HepG2 (cell line): ENCODE measurements around the gene YWHAB. TPM values are rescaled to one million over a fixed set of nuclear protein-coding genes. Genes with fewer than 3 reads are reported as not detected.
A peak's percentile ranks its signal among the peaks of the same experiment; 100 is the strongest.

Source experiments
- KAT2B ChIP-seq: fragments of 150-350 bp; IDR thresholded peaks from 2 replicates; pipeline ENCODE4 v1.6.1; 2014; ENCODE audit warnings: low read depth, low read length, borderline replicate concordance
- MEIS1 ChIP-seq: sonication (generic); formaldehyde crosslinking; IDR thresholded peaks from 2 replicates; pipeline ENCODE4 v1.9.0; 2021; ENCODE audit warnings: mild to moderate bottlenecking, missing genetic modification reagents, moderate library complexity, borderline replicate concordance
- MTA1 ChIP-seq: sonication (generic); formaldehyde crosslinking; IDR thresholded peaks from 2 replicates; pipeline ENCODE4 v1.4.0; 2020; ENCODE audit warnings: missing genetic modification reagents, mild to moderate bottlenecking, borderline replicate concordance
- MXD4 ChIP-seq: IDR thresholded peaks from 2 replicates; pipeline ENCODE4 v1.6.1; 2016; ENCODE audit warnings: mild to moderate bottlenecking, missing biosample characterization, missing genetic modification reagents
- NFKB2 ChIP-seq: sonication (generic); formaldehyde crosslinking; IDR thresholded peaks from 2 replicates; pipeline ENCODE4 v1.4.0; 2020; ENCODE audit warnings: missing genetic modification reagents, borderline replicate concordance
- RARG ChIP-seq: sonication (generic); formaldehyde crosslinking; IDR thresholded peaks from 2 replicates; pipeline ENCODE4 v1.4.0; 2020; ENCODE audit warnings: low read depth, mild to moderate bottlenecking, missing genetic modification reagents
- SMAD1 ChIP-seq: sonication (generic); formaldehyde crosslinking; IDR thresholded peaks from 2 replicates; pipeline ENCODE4 v1.4.0; 2020; ENCODE audit warnings: missing genetic modification reagents, low read depth, mild to moderate bottlenecking, borderline replicate concordance
- SMAD9 ChIP-seq: sonication (generic); formaldehyde crosslinking; IDR thresholded peaks from 2 replicates; pipeline ENCODE4 v1.5.1; 2020; ENCODE audit warnings: mild to moderate bottlenecking, missing genetic modification reagents
- XRCC5 ChIP-seq: fragments of 200-400 bp; formaldehyde crosslinking; optimal IDR thresholded peaks from 2 replicates; pipeline ENCODE3; 2017; ENCODE audit warnings: mild to moderate bottlenecking, low read length
- ZC3H13 ChIP-seq: sonication (generic); formaldehyde crosslinking; IDR thresholded peaks from 2 replicates; pipeline ENCODE4 v1.8.1; 2023; ENCODE audit warnings: mild to moderate bottlenecking, missing genetic modification reagents, moderate library complexity
- ZGPAT ChIP-seq: IDR thresholded peaks from 2 replicates; pipeline ENCODE4 v1.6.1; 2016; ENCODE audit warnings: mild to moderate bottlenecking
- ZNF207 ChIP-seq: fragments of 450-650 bp; IDR thresholded peaks from 2 replicates; pipeline ENCODE4 v1.6.1; 2016; ENCODE audit warnings: antibody characterized with exemption, borderline replicate concordance
- ZNF24 ChIP-seq: fragments of 450-650 bp; IDR thresholded peaks from 2 replicates; pipeline ENCODE4 v1.6.1; 2017; ENCODE audit warnings: antibody characterized with exemption, mild to moderate bottlenecking
- ZNF326 ChIP-seq: sonication (generic); formaldehyde crosslinking; IDR thresholded peaks from 2 replicates; pipeline ENCODE4 v1.4.0; 2020; ENCODE audit warnings: missing genetic modification reagents, borderline replicate concordance
- polyA plus RNA-seq, 8 experiments: library from polyadenylated mRNA; depleted of rRNA in 3 of 8; stranded (reverse) in 7 of 8; unstranded in 1 of 8; fragments of >200 nt; fragmentation: Illumina TruSeq in 4 of 8; extraction: Trizol in 4 of 8; gene quantifications; 2 replicates each; pipeline versions ENCODE4 v1.2.1 to v1.2.3, GENCODE V29; 2011 to 2016; ENCODE audit warnings: low read depth in 4 of 8, missing spikeins in 1 of 8, mixed read lengths in 1 of 8; ENCODE audit not compliant: insufficient read depth in 1 of 8
- total RNA-seq, 5 experiments: library from RNA; depleted of rRNA; stranded (reverse); fragments of >200 nt; fragmentation: Illumina TruSeq; extraction: Trizol; gene quantifications; 2 replicates each; pipeline ENCODE4 v1.2.3, GENCODE V29; 2016; ENCODE audit warnings: low read depth in 1 of 5
- TF ChIP-seq, protein P1 (sequence below): sonication (generic); formaldehyde crosslinking; IDR thresholded peaks from 2 replicates; pipeline ENCODE4 v1.4.0; 2020; ENCODE audit warnings: missing genetic modification reagents, borderline replicate concordance
- TF ChIP-seq, protein P2 (sequence below), 2 experiments: sonication (generic) in 1 of 2; formaldehyde crosslinking in 1 of 2; IDR thresholded peaks; 2 replicates each; pipeline versions ENCODE4 v1.4.0 to v1.6.1; 2016 to 2020; ENCODE audit warnings: borderline replicate concordance in 1 of 2, low read depth in 1 of 2, mild to moderate bottlenecking in 1 of 2, missing genetic modification reagents in 1 of 2

The YWHAB gene
- total and polyA plus RNA-seq, 2 of the 13 experiments (the other 11 are each of a cell fraction or from before 2014, with no cell fraction given): 77.2 to 121 TPM

DNA sequence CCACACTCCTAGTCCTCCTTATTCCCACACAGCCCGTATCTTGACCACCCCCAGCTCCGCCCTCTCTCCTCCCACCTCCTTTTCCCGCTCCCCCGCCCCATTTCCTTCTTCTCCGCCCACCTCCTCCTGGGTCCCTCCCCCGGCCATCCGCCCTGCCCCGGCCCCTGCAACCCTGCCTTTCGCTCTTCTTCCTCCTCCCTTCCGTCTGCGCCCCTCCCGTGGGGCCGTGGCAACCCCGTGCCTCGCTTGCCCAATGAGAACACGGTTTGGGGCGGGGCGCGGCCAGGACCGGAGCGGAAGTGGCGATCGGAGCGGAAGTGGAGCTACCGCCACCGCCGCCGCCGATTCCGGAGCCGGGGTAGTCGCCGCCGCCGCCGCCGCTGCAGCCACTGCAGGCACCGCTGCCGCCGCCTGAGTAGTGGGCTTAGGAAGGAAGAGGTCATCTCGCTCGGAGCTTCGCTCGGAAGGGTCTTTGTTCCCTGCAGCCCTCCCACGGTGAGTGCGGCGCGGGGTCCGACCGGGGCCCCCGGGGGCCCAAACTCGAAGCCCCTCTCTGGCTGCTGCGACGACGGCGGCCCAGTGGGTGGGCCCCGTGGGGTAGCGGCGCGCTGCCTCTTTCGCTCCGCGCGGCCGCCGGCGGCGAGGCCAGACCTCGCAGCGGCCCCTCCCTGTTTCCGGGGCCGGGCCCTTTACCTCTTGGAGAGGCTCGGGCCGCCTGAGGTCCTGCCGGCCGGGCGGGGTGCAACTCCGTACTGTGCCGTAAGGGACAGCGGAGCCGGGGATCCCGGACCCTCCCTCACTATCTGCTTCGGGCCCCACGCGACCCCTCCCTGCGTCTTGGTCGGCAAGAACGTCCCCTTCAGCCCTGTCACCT, at the start of gene YWHAB (continued):
- TF ChIP-seq MXD4: peak; percentile 76
- TF ChIP-seq RARG (CRISPR knock-in tag): no peak
- TF ChIP-seq, protein P1, sequence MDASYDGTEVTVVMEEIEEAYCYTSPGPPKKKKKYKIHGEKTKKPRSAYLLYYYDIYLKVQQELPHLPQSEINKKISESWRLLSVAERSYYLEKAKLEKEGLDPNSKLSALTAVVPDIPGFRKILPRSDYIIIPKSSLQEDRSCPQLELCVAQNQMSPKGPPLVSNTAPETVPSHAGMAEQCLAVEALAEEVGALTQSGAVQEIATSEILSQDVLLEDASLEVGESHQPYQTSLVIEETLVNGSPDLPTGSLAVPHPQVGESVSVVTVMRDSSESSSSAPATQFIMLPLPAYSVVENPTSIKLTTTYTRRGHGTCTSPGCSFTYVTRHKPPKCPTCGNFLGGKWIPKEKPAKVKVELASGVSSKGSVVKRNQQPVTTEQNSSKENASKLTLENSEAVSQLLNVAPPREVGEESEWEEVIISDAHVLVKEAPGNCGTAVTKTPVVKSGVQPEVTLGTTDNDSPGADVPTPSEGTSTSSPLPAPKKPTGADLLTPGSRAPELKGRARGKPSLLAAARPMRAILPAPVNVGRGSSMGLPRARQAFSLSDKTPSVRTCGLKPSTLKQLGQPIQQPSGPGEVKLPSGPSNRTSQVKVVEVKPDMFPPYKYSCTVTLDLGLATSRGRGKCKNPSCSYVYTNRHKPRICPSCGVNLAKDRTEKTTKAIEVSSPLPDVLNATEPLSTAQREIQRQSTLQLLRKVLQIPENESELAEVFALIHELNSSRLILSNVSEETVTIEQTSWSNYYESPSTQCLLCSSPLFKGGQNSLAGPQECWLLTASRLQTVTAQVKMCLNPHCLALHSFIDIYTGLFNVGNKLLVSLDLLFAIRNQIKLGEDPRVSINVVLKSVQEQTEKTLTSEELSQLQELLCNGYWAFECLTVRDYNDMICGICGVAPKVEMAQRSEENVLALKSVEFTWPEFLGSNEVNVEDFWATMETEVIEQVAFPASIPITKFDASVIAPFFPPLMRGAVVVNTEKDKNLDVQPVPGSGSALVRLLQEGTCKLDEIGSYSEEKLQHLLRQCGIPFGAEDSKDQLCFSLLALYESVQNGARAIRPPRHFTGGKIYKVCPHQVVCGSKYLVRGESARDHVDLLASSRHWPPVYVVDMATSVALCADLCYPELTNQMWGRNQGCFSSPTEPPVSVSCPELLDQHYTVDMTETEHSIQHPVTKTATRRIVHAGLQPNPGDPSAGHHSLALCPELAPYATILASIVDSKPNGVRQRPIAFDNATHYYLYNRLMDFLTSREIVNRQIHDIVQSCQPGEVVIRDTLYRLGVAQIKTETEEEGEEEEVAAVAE (CRISPR knock-in tag): peak; percentile 98
- peak; percentile 48; the same call in 1 of the 2 replicates for TF ChIP-seq SMAD1 (CRISPR knock-in tag)
- peak; percentile 97 for TF ChIP-seq ZGPAT
- TF ChIP-seq ZNF24: peak; percentile 64; the same call in 1 of the 2 replicates
- peak; percentile 68; the same call in 1 of the 2 replicates for TF ChIP-seq ZC3H13 (CRISPR knock-in tag)
- peak; percentile 69 for TF ChIP-seq XRCC5
- TF ChIP-seq MEIS1 (CRISPR knock-in tag): no peak
- TF ChIP-seq NFKB2: peak; percentile 95; the same call in 1 of the 2 replicates
- no peak for TF ChIP-seq ZNF326 (CRISPR knock-in tag)
- TF ChIP-seq MTA1 (CRISPR knock-in tag): no peak
- TF ChIP-seq SMAD9: no peak
- no peak for TF ChIP-seq ZNF207
- TF ChIP-seq, protein P2, sequence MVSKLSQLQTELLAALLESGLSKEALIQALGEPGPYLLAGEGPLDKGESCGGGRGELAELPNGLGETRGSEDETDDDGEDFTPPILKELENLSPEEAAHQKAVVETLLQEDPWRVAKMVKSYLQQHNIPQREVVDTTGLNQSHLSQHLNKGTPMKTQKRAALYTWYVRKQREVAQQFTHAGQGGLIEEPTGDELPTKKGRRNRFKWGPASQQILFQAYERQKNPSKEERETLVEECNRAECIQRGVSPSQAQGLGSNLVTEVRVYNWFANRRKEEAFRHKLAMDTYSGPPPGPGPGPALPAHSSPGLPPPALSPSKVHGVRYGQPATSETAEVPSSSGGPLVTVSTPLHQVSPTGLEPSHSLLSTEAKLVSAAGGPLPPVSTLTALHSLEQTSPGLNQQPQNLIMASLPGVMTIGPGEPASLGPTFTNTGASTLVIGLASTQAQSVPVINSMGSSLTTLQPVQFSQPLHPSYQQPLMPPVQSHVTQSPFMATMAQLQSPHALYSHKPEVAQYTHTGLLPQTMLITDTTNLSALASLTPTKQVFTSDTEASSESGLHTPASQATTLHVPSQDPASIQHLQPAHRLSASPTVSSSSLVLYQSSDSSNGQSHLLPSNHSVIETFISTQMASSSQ (IDR thresholded peaks at IDR 0.05; ENCODE audit: low read depth): no peak; the same call in 1 of the 2 replicates
- TF ChIP-seq, protein P2 (CRISPR knock-in tag; IDR thresholded peaks at IDR 0.05; ENCODE audit: borderline replicate concordance): no peak
- TF ChIP-seq KAT2B: no peak
